Measurements from ENCODE around the gene PPP1R36. TPM values are rescaled to one million over a fixed set of nuclear protein-coding genes. Genes with fewer than 3 reads are reported as not detected.

The PPP1R36 gene
- total and polyA plus RNA-seq, 2 of the 13 experiments (the other 11 are each of a cell fraction or from before 2014, with no cell fraction given): 0.11 to 0.17 TPM

GRCh38 chr14:64504310-64504896 lies 45.4 kb upstream of the PPP1R36 start, which contains the start of gene ZBTB1 (continued):
- TF ChIP-seq ZNF441 (CRISPR knock-in tag; IDR thresholded peaks at IDR 0.05; ENCODE audit: borderline replicate concordance) (peak; percentile 28; the same call in 1 of the 2 replicates), KLF12 (CRISPR knock-in tag; IDR thresholded peaks at IDR 0.05; ENCODE audit: borderline replicate concordance) (no peak), HNRNPH1 (optimal IDR thresholded peaks at IDR 0.05; ENCODE audit: low read depth, low read length) (no peak), BRD4 (CRISPR knock-in tag; IDR thresholded peaks at IDR 0.05) (peak; percentile 51; the same call in 1 of the 2 replicates), FOXA1 (IDR thresholded peaks at IDR 0.05) (no peak), FOXA1 (CRISPR knock-in tag; IDR thresholded peaks at IDR 0.05) (peak; percentile 84), ZNF616 (CRISPR knock-in tag; IDR thresholded peaks at IDR 0.05; ENCODE audit: low read depth) (peak; percentile 60; the same call in 1 of the 2 replicates), KLF6 (CRISPR knock-in tag; IDR thresholded peaks at IDR 0.05) (no peak), ZNF121 (CRISPR knock-in tag; IDR thresholded peaks at IDR 0.05) (peak; percentile 30; the same call in 1 of the 2 replicates), MAX (IDR thresholded peaks at IDR 0.05) (peak; percentile 9; the same call in 1 of the 2 replicates), WIZ (CRISPR knock-in tag; IDR thresholded peaks at IDR 0.05) (no peak), MBD4 (IDR thresholded peaks at IDR 0.05; ENCODE audit: borderline replicate concordance, low read length) (no peak), BCL3 (CRISPR knock-in tag; IDR thresholded peaks at IDR 0.05) (no peak), RELA (CRISPR knock-in tag; IDR thresholded peaks at IDR 0.05) (no peak), ZNF569 (CRISPR knock-in tag; IDR thresholded peaks at IDR 0.05; ENCODE audit: borderline replicate concordance) (no peak), RERE (CRISPR knock-in tag; IDR thresholded peaks at IDR 0.05; ENCODE audit: low read depth) (no peak), AGO1 (IDR thresholded peaks at IDR 0.05; ENCODE audit: low read depth, low read length, poor library complexity, severe bottlenecking) (no peak), ZNF142 (CRISPR knock-in tag; IDR thresholded peaks at IDR 0.05) (peak; percentile 78; the same call in 1 of the 2 replicates)

Data from HepG2 (cell line).